ENCODE results near the gene FGD2.

Gene FGD2

GRCh38 chr6:37016995-37017394, 11.5 kb downstream of the FGD2 start:
- DNase-seq (ENCODE audit: insufficient read length, low spot score) (no peak), FAIRE-seq (no peak)

DNA sequence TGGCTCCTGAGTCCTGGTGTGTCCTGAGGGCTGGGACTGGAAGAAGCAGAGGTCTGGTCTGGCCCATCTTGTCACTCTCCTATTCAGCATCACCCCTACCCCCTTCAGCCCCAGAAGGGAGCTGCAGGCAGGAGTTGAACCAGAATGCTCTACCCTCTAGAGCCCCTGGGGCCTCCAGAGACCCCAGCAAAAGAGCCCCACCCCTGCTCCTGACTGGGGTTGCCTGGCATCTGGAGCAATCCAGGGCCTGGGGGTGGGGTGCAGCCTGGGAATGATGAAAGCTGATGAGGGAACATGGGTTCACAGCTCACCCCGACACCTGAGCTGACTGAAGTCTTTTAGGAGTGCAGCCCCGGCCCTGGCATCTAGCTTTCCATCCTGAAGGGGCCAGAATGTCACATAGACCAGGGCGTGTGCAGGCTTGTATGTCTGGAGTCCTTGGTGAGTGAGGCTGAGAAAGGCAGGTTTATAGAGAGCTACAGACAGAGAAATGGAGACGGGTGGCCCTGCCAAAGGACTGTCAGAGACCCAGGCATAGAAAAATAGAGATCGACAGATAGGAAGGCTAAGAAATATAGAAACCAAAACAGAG, 12.2 kb downstream of the FGD2 start:
- FAIRE-seq (no peak), DNase-seq (ENCODE audit: insufficient read length, low spot score) (no peak)

DNA sequence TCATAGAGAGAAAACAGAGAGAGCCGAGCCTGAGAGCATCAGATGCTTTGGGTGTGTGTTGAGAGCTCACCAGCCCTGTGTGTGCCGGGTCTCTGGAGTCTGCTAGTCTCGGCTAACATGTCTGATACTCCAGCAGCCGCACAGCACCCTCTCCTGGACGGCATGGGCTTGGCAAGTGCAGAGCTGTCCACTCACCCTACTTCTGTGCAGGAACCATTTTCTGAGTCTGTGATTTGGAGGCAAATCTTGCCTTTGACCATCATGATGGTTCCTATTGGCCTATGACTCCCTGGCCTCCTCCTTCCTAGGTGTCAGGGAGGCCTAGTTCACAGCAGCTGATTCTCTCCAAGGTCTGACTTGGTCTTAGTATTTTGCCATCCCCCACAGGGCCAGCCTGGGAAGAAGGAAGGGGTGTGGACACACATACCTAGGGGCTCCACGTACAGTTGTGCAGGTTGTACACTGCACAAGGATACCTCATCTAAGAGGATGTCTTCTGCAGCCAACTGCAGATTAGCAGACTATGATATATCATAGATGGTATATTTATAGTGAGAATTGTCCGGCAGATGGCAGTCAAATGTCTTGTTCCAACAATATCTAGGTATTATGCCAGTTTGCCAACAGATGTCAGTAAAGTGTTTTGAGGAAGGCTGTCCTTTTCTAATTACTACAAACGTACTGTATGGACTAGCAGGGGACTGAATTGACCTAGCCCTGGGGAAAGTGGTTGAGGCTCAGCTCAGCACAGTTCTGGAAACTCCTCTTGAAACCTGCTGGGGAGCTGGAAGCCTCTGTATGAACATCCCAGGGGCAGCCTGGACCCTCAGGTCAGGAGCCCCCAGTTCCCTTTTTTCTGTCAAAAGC, 13.0 kb downstream of the FGD2 start:
- FAIRE-seq (peak; percentile 97), DNase-seq (ENCODE audit: insufficient read length, low spot score) (peak; percentile 90)

GRCh38 chr6:37019065-37019450, 13.6 kb downstream of the FGD2 start:
- DNase-seq (ENCODE audit: insufficient read length, low spot score) (no peak), FAIRE-seq (no peak)

- no peak for FAIRE-seq
- no peak for DNase-seq (ENCODE audit: insufficient read length, low spot score)
Observed at GRCh38 chr6:37020381-37020780, 14.9 kb downstream of the FGD2 start.

DNA sequence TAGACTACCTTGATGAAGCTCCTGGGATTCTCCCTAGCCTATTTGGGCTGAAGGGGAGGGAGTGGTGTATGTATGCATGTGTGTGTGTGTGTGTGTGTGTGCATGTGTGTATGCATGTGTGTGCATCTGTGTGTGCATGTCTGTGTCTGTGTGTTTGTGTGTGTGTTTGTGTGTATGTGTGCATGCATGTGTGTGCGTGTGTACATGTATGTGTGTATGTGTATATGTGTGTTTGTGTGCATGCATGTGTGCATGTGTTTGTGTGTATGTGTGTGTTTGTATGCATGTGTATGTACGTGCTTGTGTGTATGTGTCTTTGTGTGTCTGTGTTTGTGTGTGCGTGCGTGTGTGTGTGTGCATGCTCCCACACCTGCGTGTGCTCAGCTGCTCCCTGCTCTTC, 15.4 kb downstream of the FGD2 start:
- FAIRE-seq, result no peak

GRCh38 chr6:37021356-37022129, 16.1 kb downstream of the FGD2 start:
- no peak for DNase-seq (ENCODE audit: insufficient read length, low spot score)
- no peak for FAIRE-seq

More for the DNA sequence above, 15.4 kb downstream of the FGD2 start:
- no peak for DNase-seq (ENCODE audit: insufficient read length, low spot score)

- FAIRE-seq (no peak), DNase-seq (ENCODE audit: insufficient read length, low spot score) (no peak)
Observed at GRCh38 chr6:37022135-37022863, 16.8 kb downstream of the FGD2 start.

- no peak for FAIRE-seq
- no peak for DNase-seq (ENCODE audit: insufficient read length, low spot score)
Observed at GRCh38 chr6:37024656-37025337, 19.3 kb downstream of the FGD2 start.

DNA sequence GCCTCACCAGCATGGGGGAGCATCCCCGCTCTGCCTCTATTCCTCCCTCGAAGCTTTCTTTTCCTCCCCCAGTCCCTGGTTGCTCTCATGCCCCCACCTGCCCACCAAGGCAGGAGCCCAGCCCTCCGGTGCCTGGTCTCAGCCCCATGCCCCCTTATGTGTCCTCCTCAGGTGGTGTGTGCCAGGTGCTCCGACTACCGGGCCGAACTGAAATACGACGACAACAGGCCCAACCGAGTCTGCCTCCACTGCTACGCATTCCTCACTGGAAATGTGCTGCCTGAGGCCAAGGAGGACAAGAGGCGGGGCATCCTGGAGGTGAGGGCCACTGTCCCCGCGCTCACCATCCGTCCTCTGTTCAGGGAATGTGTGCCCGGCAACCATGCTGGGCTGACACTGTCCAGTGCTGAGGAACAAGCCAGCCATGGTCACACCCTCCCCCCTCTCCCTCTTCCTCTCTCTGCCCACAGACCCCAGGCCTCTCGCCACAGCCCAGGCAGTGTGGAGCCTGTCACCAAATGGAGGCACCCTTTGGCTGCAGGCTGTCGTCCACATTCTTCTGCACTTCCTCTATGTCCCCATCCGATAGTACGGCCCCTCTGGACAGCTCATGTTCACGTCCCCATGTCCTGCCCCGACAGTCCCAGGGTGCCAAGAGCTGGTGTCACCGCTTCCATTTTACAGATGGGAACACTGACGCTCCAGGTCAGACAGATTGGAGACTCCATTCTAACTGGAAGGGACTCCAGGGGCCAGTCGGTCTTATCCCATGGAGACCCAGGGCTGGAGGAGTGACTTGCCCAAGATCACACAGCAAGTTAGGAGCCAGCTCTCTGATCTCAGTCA, 20.4 kb downstream of the FGD2 start:
- DNase-seq (ENCODE audit: insufficient read length, low spot score), result no peak
- FAIRE-seq, result no peak

DNA sequence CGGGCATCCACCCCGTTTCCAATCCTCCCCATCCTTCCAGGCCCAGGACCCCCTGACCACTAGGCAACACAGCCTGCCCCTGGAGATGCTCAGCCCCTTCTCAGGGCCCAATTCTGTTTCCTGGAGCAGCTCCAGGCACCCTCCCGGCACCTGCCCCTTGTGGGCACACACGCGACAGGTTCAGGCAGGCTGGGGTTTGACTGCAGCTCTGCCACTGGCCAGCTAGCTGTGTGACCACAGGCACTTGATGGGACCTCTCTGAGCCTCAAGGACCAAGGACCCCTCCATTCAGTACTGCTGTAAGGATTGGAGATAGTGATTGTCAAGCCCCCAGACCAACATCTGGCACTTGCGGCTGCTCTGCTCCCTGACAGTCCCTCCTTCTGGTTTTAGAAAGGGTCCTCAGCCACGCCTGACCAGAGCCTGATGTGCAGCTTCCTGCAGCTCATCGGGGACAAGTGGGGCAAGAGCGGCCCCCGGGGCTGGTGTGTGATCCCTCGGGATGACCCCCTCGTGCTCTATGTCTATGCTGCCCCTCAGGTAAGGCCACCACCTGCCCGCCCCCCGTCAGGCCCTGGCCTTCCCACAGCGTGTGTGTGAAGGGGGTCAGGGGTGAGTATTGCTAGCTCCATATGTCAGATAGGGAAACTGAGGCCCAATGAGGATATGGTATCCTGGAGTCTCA, 21.7 kb downstream of the FGD2 start:
- DNase-seq (ENCODE audit: insufficient read length, low spot score), result no peak
- FAIRE-seq, result no peak

DNA sequence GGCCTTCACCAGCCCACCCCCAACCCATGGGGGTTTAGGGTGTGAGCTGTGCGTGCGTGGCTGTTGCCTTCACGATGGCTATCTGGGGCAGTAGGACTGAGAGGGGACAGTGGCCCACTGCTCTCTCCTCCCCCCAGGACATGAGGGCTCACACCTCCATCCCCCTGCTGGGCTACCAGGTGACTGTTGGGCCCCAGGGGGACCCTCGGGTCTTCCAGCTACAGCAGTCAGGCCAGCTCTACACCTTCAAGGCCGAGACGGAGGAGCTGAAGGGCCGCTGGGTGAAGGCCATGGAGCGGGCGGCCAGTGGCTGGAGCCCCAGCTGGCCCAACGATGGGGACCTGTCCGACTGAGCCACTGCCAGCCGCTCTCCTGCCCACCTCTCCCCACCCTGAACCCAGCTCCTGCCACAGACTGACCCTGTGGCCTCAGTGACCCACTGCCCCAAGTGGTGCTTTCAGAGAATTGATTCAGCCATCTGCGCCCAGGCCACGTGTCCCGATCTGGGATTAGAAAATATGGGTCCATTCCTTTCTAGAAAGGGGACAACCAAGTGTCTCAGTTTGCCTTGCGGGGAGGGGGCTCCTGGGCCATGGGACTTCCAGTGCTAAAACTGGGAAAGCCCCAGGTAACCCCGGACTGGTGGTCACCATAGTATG, 22.5 kb downstream of the FGD2 start:
- FAIRE-seq, result no peak
- no peak for DNase-seq (ENCODE audit: insufficient read length, low spot score)

DNA sequence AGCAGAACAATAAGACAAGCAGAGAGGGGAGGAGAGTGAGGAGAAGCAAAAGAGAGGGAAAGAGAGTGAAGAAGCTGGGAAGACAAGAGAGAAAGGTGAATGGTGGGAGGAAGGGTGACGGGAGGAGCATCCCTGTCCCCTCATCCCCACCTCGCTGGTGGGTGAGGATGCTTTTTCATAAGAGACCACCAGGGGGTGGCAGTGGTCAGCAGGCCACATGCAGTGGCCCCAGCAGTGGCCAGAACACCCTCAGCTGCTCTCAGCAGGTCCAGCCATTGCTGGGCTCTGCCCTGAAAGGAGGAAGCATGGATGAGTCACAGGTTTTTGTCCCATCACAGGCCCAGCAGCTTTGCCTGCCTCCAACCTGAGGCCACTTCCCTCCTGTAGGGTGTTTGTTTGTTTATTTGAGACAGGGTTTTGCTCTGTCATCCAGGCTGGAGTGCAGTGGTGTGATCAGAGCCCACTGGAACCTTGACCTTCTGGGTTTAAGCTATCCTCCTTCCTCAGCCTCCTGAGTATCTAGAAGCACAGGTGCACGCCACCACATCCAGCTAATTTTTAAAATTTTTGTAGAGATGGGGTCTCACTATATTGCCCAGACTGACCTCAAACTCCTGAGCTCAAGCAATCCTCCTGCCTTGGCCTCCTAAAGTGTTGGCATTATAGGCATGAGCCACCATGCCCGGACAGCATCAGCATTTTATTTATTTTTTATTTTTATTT, 24.0 kb downstream of the FGD2 start:
- DNase-seq (ENCODE audit: insufficient read length, low spot score) (no peak), FAIRE-seq (no peak)

DNA sequence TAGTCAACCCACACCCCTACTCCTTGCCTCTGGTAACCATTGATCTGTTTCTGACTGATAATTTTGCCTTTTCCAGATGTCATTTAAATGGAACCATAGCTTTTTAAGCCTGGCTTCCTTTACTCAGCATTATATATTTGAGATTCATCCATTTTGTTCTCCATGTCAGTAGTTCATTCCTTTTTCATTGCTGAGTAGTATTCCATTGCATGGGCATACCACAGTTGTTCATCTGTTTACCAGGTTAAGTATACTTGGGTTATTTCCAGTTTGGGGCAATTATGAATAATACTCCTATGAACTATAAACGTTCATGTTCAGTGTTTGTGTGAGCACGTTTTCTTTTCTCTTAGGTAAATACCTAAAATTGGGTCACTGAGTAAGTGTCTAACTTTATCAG, 25.1 kb downstream of the FGD2 start:
- FAIRE-seq (no peak), DNase-seq (ENCODE audit: insufficient read length, low spot score) (no peak)

GRCh38 chr6:37032239-37032638, 26.8 kb downstream of the FGD2 start:
- FAIRE-seq, result no peak
- DNase-seq (ENCODE audit: insufficient read length, low spot score), result no peak

- DNase-seq (ENCODE audit: insufficient read length, low spot score), result no peak
- no peak for FAIRE-seq
Observed at GRCh38 chr6:37033255-37033654, 27.8 kb downstream of the FGD2 start.

GRCh38 chr6:37033819-37034795, 28.7 kb downstream of the FGD2 start:
- no peak for DNase-seq (ENCODE audit: insufficient read length, low spot score)
- FAIRE-seq, result no peak
